GM20431 (cell line): Measurements from ENCODE around the gene MNX1.

Experiments
- in situ Hi-C: fragments of 300-500 bp; cut with MseI, MboI; formaldehyde crosslinking; loops from one replicate; pipeline ENCODE4 v1.15.0; 2020; ENCODE audit warnings: low sequenced_read_pairs; ENCODE audit not compliant: unreplicated experiment

The MNX1 gene

DNA sequence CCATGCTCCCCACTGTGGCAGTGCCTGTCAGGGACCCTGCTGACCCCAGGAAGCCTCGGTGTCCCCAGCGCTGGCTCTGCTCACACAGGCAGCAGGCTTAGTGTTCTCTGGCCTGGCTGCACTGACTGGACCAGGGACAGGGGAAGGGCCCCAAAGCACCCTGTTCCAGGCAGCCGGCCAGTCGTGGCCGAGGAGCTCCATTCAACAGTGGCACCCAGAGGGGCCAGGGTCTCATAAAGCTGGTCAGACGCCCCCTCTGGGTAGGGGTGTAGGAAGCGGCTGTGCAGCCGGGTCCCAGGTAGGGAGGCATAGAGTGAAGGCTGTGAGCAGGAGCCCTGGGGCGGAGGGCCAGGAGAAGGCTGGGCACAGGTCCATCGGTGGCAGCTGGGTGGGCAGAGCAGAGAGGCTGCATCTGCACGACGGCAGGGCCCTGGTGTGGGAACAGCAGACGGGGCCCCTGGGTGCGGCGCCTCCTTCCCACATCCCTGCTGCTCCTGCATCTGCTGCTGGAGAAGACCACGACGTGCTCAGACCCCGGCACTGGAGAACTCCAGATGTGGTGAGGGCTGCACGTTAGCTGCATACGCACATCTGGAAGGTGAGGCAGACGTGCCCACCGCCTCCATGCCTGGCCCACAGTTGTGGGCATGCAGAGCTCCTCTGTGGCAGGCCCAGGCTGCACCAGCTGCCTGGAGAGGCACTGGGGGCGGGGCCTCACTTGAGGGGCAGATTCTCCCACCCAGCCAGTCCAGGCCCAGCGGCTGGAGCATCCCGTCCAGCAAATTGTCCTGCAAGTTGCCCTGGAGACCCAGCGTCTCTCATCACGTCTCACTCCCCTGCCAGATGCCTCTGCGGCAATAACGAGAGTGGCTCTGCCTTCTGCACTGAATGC lies 25.1 kb downstream of the MNX1 start:
- in situ Hi-C loops: no loop called here

DNA sequence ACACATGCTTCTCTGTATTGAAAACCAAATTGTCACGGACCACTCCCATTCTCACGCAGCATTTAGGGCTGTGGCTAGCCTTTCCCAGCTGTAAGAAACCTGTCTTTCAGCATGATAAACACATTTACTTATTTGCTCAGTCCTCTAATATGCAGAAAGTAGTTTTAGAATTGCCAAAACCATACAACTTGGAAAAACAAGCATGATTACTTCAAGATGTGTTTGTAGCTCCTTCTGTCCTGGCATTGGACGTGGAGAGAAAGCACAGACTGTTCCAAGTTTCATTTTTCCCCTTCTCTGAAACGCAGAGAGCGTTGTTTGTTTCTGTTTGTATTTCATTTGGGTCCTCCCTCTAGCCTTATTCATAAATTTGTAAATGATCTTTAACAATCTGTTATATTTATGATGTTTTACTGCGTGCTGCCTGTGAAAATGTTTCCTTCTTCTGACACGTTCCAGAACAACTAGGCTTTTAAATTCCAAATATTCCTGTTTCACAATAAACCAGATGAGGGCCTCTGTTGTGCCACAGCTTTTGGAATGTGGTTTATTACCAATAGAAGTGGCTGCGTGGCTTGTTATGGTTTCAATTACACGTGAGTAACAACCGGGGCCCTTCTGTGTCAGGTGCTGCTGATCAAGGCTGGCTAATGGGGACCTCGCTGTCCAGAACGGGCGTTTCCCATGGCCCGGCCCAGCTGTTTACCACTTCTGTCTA lies 26.1 kb downstream of the MNX1 start:
- in situ Hi-C loops: no loop called here

DNA sequence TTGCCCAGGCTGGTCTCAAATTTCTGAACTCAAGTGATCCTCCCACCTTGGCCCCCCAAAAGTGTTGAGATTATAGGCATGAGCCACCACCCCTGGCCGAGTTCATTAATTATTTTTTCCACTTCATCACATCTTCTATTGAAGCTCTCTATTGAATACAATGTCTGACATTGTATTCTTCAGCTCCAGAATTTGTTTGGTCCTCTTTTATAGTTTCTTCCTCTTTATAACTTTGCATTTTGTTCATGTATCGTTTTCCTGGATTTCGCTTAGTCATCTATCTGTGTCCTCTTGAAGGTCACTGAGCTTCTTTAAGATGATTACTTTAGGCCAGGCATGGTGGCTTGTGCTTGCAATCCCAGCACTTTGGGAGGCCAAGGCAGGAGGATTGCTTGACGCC lies 30.8 kb downstream of the MNX1 start:
- in situ Hi-C loops: no loop called here

DNA sequence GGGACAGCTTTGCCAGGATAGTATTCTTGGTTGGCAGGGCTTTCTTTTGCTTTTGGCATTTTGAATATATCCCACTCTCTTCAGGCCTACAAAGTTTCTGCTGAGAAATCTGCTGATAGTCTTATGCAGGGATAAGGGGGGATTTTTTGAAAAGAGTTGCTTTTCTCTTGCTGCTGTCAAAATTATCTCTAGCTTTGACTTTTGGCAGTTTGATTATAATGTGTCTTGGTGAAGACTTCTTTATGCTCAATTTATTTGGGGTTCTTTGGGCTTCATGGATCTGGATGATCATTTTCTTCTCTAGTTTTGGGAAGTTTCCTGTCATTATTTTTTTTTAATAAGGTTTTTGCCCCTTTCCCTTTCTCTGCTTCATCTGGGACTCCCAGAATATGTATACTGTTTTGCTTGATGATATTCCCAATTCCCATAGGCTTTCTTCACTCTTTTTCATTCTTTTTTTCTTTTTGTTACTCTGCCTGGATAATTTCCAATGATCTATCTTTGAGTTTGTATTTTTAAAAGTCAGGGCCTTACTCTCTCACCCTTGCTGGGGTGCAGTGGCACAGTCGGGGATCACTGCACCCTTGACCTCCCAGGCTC lies 31.4 kb downstream of the MNX1 start:
- in situ Hi-C loops: no loop called here

DNA sequence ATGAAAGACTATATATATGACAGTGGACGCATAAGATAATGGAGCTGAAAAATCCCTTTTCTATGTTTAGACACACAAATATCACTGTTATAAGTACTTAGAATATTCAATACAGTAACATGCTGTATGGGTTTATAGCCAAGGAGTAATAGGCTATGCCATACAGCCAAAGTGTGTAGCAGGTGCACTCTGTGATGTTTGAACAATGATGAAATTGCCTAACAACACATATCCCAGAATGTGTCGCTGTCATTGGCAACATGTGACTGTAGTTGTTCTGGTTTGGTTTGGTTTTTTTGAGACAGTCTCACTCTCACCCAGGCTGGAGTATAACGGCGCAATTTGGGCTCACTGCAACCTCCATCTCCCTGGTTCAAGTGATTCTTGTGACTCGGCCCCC lies 34.8 kb downstream of the MNX1 start:
- in situ Hi-C loops: no loop called here

DNA sequence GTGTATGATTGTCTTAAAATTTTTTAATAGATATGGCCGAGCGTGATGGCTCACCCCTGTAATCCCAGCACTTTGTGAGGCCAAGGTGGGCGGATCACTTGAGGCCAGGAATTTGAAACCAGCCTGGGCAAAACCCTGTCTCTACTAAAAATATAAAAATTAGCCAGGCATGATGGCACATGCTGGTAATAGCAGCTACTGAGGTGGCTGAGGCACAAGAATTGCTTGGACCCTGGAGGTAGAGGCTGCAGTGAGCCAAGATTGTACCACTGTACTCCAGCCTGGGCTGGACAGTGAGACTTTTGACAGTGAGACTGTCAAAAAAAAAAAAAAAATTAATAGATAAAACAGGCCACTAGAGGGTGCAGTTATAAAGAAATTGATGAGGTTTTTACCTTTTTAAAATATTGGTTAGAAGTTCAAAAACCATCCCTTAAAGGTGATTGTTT lies 40.5 kb downstream of the MNX1 start:
- in situ Hi-C loops: loop anchor here (10.0 kb wide), 1 partner anchor 295 kb away; no protein-coding TSS in a partner anchor

DNA sequence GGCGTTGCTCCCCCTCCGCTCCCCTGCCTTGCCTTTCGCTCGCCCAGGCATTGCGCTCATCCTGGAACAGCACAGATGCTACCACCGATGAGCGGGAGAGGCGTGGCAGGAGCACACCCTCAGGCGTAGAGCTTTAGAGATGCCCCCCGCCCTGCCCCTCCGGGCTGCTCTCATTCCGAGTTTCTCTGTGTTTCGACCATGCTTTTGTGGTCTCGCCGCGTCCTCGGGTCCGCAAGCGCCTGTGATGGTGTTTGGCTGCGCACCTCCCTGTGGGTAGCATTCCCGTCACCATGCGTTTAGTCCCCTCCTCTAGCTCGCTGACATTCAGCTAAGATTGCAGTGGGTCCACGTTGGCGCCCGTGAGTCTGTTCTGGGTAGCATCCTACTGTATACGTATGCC lies 42.3 kb downstream of the MNX1 start:
- in situ Hi-C loops: loop anchor here (10.0 kb wide), 1 partner anchor 297 kb away; no protein-coding TSS in a partner anchor

DNA sequence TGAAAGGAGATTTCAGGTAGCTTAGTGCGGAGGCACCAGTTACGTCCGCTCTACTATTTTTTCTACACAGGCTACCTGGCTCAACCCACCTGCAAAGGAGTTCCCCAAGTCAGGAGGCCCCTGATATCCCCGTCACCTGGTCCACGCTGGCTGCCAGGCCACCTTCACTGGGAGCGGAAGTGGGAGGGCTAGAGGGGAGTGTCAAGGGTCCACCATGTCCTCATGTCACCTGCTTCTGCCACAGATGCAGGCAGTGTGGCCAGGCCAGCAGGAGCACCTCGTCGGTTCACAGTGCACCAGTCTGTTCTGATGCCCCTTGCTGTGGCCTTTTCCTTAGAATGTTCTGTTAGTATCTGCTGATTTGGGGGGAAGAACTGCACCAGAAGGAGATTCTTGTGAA lies 44.1 kb downstream of the MNX1 start:
- in situ Hi-C loops: loop anchor here (10.0 kb wide), 1 partner anchor 298 kb away; no protein-coding TSS in a partner anchor

DNA sequence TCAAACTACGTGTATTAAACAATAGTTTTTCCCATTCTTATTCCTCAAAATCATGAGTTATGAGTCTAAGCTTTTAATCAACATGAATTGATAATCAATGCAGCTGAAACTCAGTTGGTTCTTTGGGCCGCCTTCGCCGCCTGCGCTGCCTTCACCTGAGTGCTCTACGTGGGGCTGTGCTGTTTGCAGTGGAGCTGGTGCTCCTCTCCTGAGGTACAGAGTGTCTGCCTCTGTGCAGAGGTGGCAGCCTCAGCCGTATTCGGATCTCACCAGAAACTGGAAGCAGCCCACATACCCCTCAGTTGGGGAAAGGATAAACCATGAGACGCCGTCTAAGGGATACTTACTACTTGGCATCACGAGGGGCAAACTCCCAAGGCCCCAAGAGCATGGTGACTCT lies 45.5 kb downstream of the MNX1 start:
- in situ Hi-C loops: loop anchor here (10.0 kb wide), 1 partner anchor 300 kb away; no protein-coding TSS in a partner anchor

DNA sequence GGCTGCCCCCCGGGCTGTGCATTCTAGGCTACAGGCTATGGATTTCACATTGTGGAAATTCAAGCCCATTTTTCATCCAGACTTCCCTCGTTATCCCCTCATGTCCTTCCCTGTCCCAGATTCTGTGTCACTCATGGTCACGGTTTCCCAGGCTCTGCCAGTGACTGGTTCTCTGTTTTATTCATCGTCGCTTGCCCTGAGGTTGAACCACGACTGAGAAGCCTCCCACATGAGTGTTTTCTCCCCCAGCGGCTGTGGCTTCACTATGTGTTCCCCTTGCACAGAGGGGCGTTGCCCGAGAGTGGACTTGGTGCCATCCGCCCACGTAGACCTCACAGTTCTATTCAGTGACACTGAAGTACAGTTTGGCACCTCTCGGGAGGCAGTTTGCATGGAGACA lies 47.0 kb downstream of the MNX1 start:
- in situ Hi-C loops: loop anchor here (10.0 kb wide), 1 partner anchor 301 kb away; no protein-coding TSS in a partner anchor

DNA sequence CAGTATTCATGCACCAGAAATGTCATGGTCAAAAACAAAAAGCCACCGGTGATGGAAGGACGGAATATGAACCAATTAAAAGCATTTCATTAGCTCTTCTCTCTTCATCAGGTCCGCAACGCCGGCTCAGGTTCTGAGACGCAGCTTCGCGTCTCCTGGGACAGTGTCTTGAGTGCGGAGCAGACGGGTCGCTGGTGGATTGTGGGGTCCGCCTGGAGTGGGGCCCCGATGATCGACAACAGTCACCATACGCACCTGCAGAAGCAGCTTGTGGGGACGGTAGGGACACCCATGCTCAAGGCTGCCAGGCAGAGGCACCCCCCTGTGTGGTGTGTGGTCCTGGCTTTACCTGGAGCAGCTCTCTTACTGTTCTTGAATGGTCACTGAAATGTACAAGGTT lies 47.6 kb downstream of the MNX1 start:
- in situ Hi-C loops: loop anchor here (10.0 kb wide), 1 partner anchor 302 kb away; no protein-coding TSS in a partner anchor

DNA sequence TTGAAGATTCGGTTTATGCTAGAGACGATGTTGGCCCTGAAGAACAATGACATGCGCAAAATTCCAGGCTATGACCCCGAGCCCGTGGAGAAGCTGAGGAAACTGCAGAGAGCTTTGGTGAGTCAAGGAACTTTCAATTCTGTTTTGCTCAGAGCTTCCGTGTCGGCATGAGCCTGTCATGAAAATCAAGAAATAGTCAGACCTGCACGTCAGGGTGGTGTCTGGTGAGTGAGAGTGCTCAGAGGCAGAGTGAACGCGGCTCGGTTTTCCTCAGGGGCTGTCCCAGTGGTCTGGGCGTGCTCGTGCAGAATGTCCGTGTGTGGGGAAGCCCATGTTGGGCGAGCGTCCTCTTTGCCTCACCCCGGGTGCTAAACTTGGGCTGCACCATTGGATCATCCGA lies 48.3 kb downstream of the MNX1 start:
- in situ Hi-C loops: loop anchor here (10.0 kb wide), 1 partner anchor 303 kb away; no protein-coding TSS in a partner anchor

DNA sequence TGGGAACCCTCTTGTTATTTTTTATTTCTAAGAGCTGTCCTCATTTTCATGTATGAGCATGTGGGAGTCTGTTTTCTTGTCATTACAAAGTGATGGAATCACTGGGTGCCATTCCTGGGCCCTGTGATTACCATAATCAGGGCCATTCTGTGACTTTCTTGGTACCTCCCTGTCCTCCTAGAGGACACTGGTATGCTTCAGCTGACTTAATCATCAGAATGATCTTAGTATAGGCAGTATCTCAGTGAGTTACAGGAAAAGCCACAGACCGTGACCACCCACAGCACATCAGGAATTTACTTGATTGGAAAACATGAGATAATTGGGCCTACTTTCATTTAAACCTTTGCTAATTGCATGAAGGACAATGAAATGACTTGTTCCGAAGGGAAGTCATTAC lies 53.7 kb downstream of the MNX1 start:
- in situ Hi-C loops: no loop called here

DNA sequence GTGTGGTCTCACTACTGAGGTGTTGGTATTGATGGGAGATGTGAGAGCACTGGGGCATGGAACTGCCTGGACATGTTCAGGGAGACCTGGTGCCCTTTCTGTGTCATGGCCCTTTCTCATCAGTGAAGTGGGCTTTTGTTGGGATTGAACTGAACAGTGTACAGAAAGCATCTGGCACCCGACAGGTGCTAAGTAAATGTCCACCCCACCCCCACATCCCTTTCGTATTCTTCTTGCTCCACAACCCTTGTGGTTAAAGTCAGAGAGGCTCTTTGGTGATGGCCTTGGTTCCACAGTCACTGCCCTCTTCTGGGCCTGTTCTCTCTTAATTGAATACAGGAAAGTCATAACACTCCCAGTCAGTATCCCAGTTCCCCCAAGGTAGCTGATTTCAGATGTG lies 55.5 kb downstream of the MNX1 start:
- in situ Hi-C loops: no loop called here
